K562 (cell line): ENCODE data around the gene GON4L. TPM values are rescaled to one million over a fixed set of nuclear protein-coding genes. Genes with fewer than 3 reads are reported as not detected.

Source experiments
- CHD4 ChIP-seq: fragments of 200-600 bp; sonication (generic); IDR thresholded peaks from 3 replicates; pipeline ENCODE4 v1.6.1; 2012; ENCODE audit warnings: low read depth, mild to moderate bottlenecking, mixed read lengths, low read length, inconsistent platforms; ENCODE audit not compliant: insufficient read depth, insufficient replicate concordance, poor library complexity, severe bottlenecking
- ETV5 ChIP-seq: sonication (generic); formaldehyde crosslinking; IDR thresholded peaks from 2 replicates; pipeline ENCODE4 v1.4.0; 2020; ENCODE audit warnings: low read depth, mild to moderate bottlenecking, missing genetic modification reagents
- JUND ChIP-seq, 2 experiments: IDR thresholded peaks; 2 replicates in 1 of 2; 3 replicates in 1 of 2; pipeline ENCODE4 v1.6.1; 2011; ENCODE audit warnings: borderline replicate concordance in 2 of 2, low read depth in 2 of 2, low read length in 2 of 2, improper control_type of control experiment in 1 of 2, missing biosample characterization in 1 of 2, missing genetic modification characterization in 1 of 2, missing genetic modification reagents in 1 of 2
- MTA2 ChIP-seq: fragments of 450-650 bp; IDR thresholded peaks from 2 replicates; pipeline ENCODE4 v1.6.1; 2016; ENCODE audit warnings: low read depth
- PHF21A ChIP-seq: fragments of 450-650 bp; IDR thresholded peaks from 2 replicates; pipeline ENCODE4 v1.6.1; 2017; ENCODE audit warnings: low read depth, borderline replicate concordance
- RAD51 ChIP-seq: fragments of 450-650 bp; IDR thresholded peaks from 2 replicates; pipeline ENCODE4 v1.7.1; 2016; ENCODE audit warnings: low read depth, mild to moderate bottlenecking, borderline replicate concordance
- RBM15 ChIP-seq: fragments of 200-400 bp; formaldehyde crosslinking; IDR thresholded peaks from 2 replicates; pipeline ENCODE4 v1.6.1; 2018; ENCODE audit warnings: mild to moderate bottlenecking, low read length, moderate library complexity; ENCODE audit not compliant: insufficient read depth
- TEAD4 ChIP-seq, 2 experiments: sonication (generic) in 1 of 2; formaldehyde crosslinking in 1 of 2; IDR thresholded peaks; 2 replicates each; pipeline versions ENCODE4 v1.6.1 to v1.8.0; 2012 to 2022; ENCODE audit warnings: borderline replicate concordance in 1 of 2, inconsistent platforms in 1 of 2, low read length in 1 of 2, mild to moderate bottlenecking in 1 of 2, missing genetic modification reagents in 1 of 2
- ZNF224 ChIP-seq: sonication (generic); formaldehyde crosslinking; IDR thresholded peaks from 2 replicates; pipeline ENCODE4 v1.8.0; 2022; ENCODE audit warnings: mild to moderate bottlenecking, missing genetic modification reagents
- ZNF384 ChIP-seq: IDR thresholded peaks from 2 replicates; pipeline ENCODE4 v1.6.1; 2012; ENCODE audit warnings: low read depth, low read length, improper control_type of control experiment
- ZNF41 ChIP-seq: fragments of 250-450 bp; sonication (Bioruptor Pico); conservative IDR thresholded peaks from 2 replicates; pipeline ENCODE4 v1.4.0; 2020; ENCODE audit warnings: mild to moderate bottlenecking
- ZNF586 ChIP-seq: fragments of 450-650 bp; formaldehyde crosslinking; conservative IDR thresholded peaks from 2 replicates; pipeline ENCODE4 v1.4.0; 2020; ENCODE audit warnings: mild to moderate bottlenecking, moderate library complexity
- ZNF592 ChIP-seq: fragments of 450-650 bp; IDR thresholded peaks from 2 replicates; pipeline ENCODE4 v1.6.1; 2017; ENCODE audit warnings: antibody characterized with exemption, mild to moderate bottlenecking
- polyA plus RNA-seq, 8 experiments: library from polyadenylated mRNA; depleted of rRNA in 4 of 8; stranded (reverse) in 5 of 8; unstranded in 3 of 8; fragments of >200 nt; fragmentation: Nextera tagmentation in 2 of 8; fragmentation: Illumina TruSeq in 1 of 8; extraction: Ambion mirVana in 2 of 8; extraction: Trizol in 1 of 8; gene quantifications; 2 replicates each; pipeline versions ENCODE4 v1.2.1 to v1.2.3, GENCODE V29; 2011 to 2014; ENCODE audit warnings: inconsistent platforms in 1 of 8, missing spikeins in 1 of 8
- total RNA-seq, 7 experiments: library from RNA; depleted of rRNA in 6 of 7; stranded (reverse); fragments of >200 nt in 6 of 7; fragmentation: Illumina TruSeq in 2 of 7; extraction: Trizol in 2 of 7; gene quantifications; 2 replicates each; pipeline versions ENCODE4 v1.2.1 to v1.2.3, GENCODE V29; 2011 to 2021; ENCODE audit warnings: low replicate concordance in 1 of 7
- TF ChIP-seq, protein P1 (sequence below): fragments of 450-650 bp; formaldehyde crosslinking; IDR thresholded peaks from 2 replicates; pipeline ENCODE4 v1.4.0; 2020; ENCODE audit warnings: mild to moderate bottlenecking, moderate library complexity
- TF ChIP-seq, protein P2 (sequence below), 2 experiments: fragments of 450-650 bp; IDR thresholded peaks; 2 replicates each; pipeline ENCODE4 v1.6.1; 2016

GON4L gene
- total and polyA plus RNA-seq, 9 of the 15 experiments (the other 6 are each of a cell fraction or from before 2014, with no cell fraction given): 20.2 to 47.4 (median 33.6) TPM

- TF ChIP-seq, protein P1, sequence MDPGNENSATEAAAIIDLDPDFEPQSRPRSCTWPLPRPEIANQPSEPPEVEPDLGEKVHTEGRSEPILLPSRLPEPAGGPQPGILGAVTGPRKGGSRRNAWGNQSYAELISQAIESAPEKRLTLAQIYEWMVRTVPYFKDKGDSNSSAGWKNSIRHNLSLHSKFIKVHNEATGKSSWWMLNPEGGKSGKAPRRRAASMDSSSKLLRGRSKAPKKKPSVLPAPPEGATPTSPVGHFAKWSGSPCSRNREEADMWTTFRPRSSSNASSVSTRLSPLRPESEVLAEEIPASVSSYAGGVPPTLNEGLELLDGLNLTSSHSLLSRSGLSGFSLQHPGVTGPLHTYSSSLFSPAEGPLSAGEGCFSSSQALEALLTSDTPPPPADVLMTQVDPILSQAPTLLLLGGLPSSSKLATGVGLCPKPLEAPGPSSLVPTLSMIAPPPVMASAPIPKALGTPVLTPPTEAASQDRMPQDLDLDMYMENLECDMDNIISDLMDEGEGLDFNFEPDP (CRISPR knock-in tag): no peak
- TF ChIP-seq, protein P2, sequence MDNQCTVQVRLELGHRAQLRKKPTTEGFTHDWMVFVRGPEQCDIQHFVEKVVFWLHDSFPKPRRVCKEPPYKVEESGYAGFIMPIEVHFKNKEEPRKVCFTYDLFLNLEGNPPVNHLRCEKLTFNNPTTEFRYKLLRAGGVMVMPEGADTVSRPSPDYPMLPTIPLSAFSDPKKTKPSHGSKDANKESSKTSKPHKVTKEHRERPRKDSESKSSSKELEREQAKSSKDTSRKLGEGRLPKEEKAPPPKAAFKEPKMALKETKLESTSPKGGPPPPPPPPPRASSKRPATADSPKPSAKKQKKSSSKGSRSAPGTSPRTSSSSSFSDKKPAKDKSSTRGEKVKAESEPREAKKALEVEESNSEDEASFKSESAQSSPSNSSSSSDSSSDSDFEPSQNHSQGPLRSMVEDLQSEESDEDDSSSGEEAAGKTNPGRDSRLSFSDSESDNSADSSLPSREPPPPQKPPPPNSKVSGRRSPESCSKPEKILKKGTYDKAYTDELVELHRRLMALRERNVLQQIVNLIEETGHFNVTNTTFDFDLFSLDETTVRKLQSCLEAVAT (IDR thresholded peaks at IDR 0.05): peak in 1 of 2 experiments; percentile 97; a peak in 2 of 4 replicates
- TF ChIP-seq ZNF586 (CRISPR knock-in tag): no peak
- 0 out of 2 replicates have a peak, but pooled peaks have one; percentile 45 for TF ChIP-seq JUND (IDR thresholded peaks at IDR 0.05; ENCODE audit: borderline replicate concordance, low read depth, low read length)
- TF ChIP-seq JUND (tag; IDR thresholded peaks at IDR 0.05; ENCODE audit: borderline replicate concordance, low read depth, low read length): peak; percentile 18; the same call in 1 of the 3 replicates
- TF ChIP-seq MTA2: no peak
- peak; percentile 32; the same call in 1 of the 2 replicates for TF ChIP-seq TEAD4 (IDR thresholded peaks at IDR 0.05; ENCODE audit: low read length)
- no peak for TF ChIP-seq TEAD4 (CRISPR knock-in tag; IDR thresholded peaks at IDR 0.05; ENCODE audit: borderline replicate concordance)
- TF ChIP-seq ETV5 (CRISPR knock-in tag): no peak
- no peak; the same call in 1 of the 2 replicates for TF ChIP-seq ZNF592
- no peak for TF ChIP-seq ZNF224 (CRISPR knock-in tag)
- no peak for TF ChIP-seq RAD51
- TF ChIP-seq PHF21A: no peak
- no peak for TF ChIP-seq RBM15
- no peak for TF ChIP-seq CHD4
- TF ChIP-seq ZNF384: no peak
- TF ChIP-seq ZNF41 (CRISPR knock-in tag): no peak
Observed at GRCh38 chr1:155834296-155834926, 22.6 kb downstream of the GON4L start (continued).
